GM23338 (cell line): Measurements from ENCODE around the gene COG2. TPM values are rescaled to one million over a fixed set of nuclear protein-coding genes. Genes with fewer than 3 reads are reported as not detected.

Source experiments
- ATAC-seq: fragments of 200-7000 bp; cut with Tn5 transposase; 3 replicates; pipeline ENCODE4 v1.9.1; 2020
- DNase-seq: peaks from one replicate; pipeline ENCODE4 v3.0.0-alpha.2; 2015; ENCODE audit warnings: low spot score
- H2AFZ ChIP-seq: fragments of 200-600 bp; sonication (generic); 2 replicates; pipeline ENCODE4 v1.8.0; 2016; ENCODE audit warnings: antibody characterized with exemption, mild to moderate bottlenecking, moderate library complexity
- H3F3A ChIP-seq: fragments of 200-600 bp; sonication (generic); replicated peaks from 2 replicates; pipeline ENCODE4 v1.8.0; 2017; ENCODE audit warnings: antibody characterized with exemption, mixed run types, low read depth
- H3K27ac ChIP-seq: fragments of 200-600 bp; sonication (generic); 2 replicates; pipeline ENCODE4 v1.6.1; 2016; ENCODE audit warnings: low read depth
- H3K27me3 ChIP-seq: fragments of 200-600 bp; sonication (generic); 2 replicates; pipeline ENCODE4 v1.8.0; 2016; ENCODE audit warnings: mild to moderate bottlenecking, mixed run types, moderate library complexity; ENCODE audit not compliant: insufficient read depth
- H3K36me3 ChIP-seq: fragments of 200-600 bp; sonication (generic); 2 replicates; pipeline ENCODE4 v1.8.0; 2016; ENCODE audit warnings: mild to moderate bottlenecking; ENCODE audit not compliant: insufficient read depth
- H3K4me1 ChIP-seq: fragments of 200-600 bp; sonication (generic); 2 replicates; pipeline ENCODE4 v1.8.0; 2016; ENCODE audit warnings: mild to moderate bottlenecking, moderate library complexity; ENCODE audit not compliant: insufficient read depth
- H3K4me2 ChIP-seq: fragments of 200-600 bp; sonication (generic); 2 replicates; pipeline ENCODE4 v1.7.1; 2017; ENCODE audit warnings: mixed run types
- H3K4me3 ChIP-seq: fragments of 200-600 bp; sonication (generic); 2 replicates; pipeline ENCODE4 v1.6.1; 2016; ENCODE audit warnings: mixed run types
- H3K79me2 ChIP-seq: fragments of 200-600 bp; sonication (generic); replicated peaks from 2 replicates; pipeline ENCODE4 v1.8.0; 2017; ENCODE audit warnings: mild to moderate bottlenecking; ENCODE audit not compliant: insufficient read depth
- H3K9me2 ChIP-seq: fragments of 200-600 bp; sonication (generic); 2 replicates; pipeline ENCODE4 v1.8.0; 2017; ENCODE audit not compliant: insufficient read depth
- H4K20me1 ChIP-seq: fragments of 200-600 bp; sonication (generic); replicated peaks from 2 replicates; pipeline ENCODE4 v1.8.0; 2017; ENCODE audit warnings: mild to moderate bottlenecking; ENCODE audit not compliant: insufficient read depth
- H3K27ac Mint-ChIP-seq: 2 replicates; pipeline ENCODE4 v1.8.0; 2020; ENCODE audit warnings: inconsistent platforms, mild to moderate bottlenecking, moderate library complexity, mixed read lengths
- H3K27me3 Mint-ChIP-seq: 3 replicates; pipeline ENCODE4 v1.8.0; 2022; ENCODE audit warnings: low read depth, mild to moderate bottlenecking, moderate library complexity, mixed read lengths, inconsistent platforms; ENCODE audit not compliant: insufficient read depth, poor library complexity
- H3K36me3 Mint-ChIP-seq: 3 replicates; pipeline ENCODE4 v1.8.0; 2021; ENCODE audit warnings: low read depth, mild to moderate bottlenecking, inconsistent platforms, moderate library complexity, mixed read lengths
- H3K4me1 Mint-ChIP-seq: 3 replicates; pipeline ENCODE4 v1.8.0; 2020; ENCODE audit warnings: mild to moderate bottlenecking, inconsistent platforms, mixed read lengths
- H3K4me3 Mint-ChIP-seq: 3 replicates; pipeline ENCODE4 v1.8.0; 2021; ENCODE audit warnings: moderate library complexity, mild to moderate bottlenecking, inconsistent platforms, mixed read lengths
- H3K9me3 Mint-ChIP-seq: 3 replicates; pipeline ENCODE4 v1.8.0; 2020; ENCODE audit warnings: moderate library complexity, mild to moderate bottlenecking, inconsistent platforms, mixed read lengths
- CREB1 ChIP-seq: fragments of 250-450 bp; sonication (Bioruptor Pico); IDR thresholded peaks from 2 replicates; pipeline ENCODE4 v1.5.0; 2020; ENCODE audit warnings: low read depth, mild to moderate bottlenecking, moderate library complexity
- CTCF ChIP-seq, 2 experiments: fragments of 200-600 bp in 1 of 2; sonication (generic) in 1 of 2; conservative IDR thresholded peaks; 2 replicates each; pipeline versions ENCODE4 v1.5.1 to v1.6.1; 2016 to 2017; ENCODE audit warnings: antibody characterized with exemption in 2 of 2, low read depth in 2 of 2, mild to moderate bottlenecking in 2 of 2, moderate library complexity in 1 of 2
- ETS1 ChIP-seq: IDR thresholded peaks from 2 replicates; pipeline ENCODE4 v1.6.1; 2016; ENCODE audit warnings: antibody characterized with exemption
- EZH2 ChIP-seq: fragments of 200-600 bp; sonication (generic); IDR thresholded peaks from one replicate; pipeline ENCODE4 v1.8.0; 2017; ENCODE audit warnings: antibody characterized with exemption, mild to moderate bottlenecking, low read depth; ENCODE audit not compliant: unreplicated experiment
- EZH2phosphoT487 ChIP-seq: fragments of 200-600 bp; sonication (generic); IDR thresholded peaks from one replicate; pipeline ENCODE4 v1.8.1; 2018; ENCODE audit warnings: antibody characterized with exemption; ENCODE audit not compliant: unreplicated experiment
- JUNB ChIP-seq: IDR thresholded peaks from one replicate; pipeline ENCODE4 v1.6.1; 2016; ENCODE audit warnings: antibody characterized with exemption; ENCODE audit not compliant: unreplicated experiment
- NANOG ChIP-seq: IDR thresholded peaks from 2 replicates; pipeline ENCODE4 v1.6.1; 2016; ENCODE audit warnings: antibody characterized with exemption, borderline replicate concordance
- POLR2AphosphoS5 ChIP-seq: IDR thresholded peaks from 2 replicates; pipeline ENCODE4 v1.6.1; 2016; ENCODE audit warnings: antibody characterized with exemption, low read depth
- REST ChIP-seq: IDR thresholded peaks from one replicate; pipeline ENCODE4 v1.6.1; 2018; ENCODE audit warnings: antibody characterized with exemption; ENCODE audit not compliant: unreplicated experiment
- STAT1 ChIP-seq: IDR thresholded peaks from one replicate; pipeline ENCODE4 v1.6.1; 2016; ENCODE audit warnings: antibody characterized with exemption; ENCODE audit not compliant: unreplicated experiment
- ZNF114 ChIP-seq: fragments of 250-450 bp; sonication (Bioruptor Pico); IDR thresholded peaks from 2 replicates; pipeline ENCODE4 v1.5.0; 2020; ENCODE audit warnings: mild to moderate bottlenecking, moderate library complexity
- ZNF331 ChIP-seq: fragments of 250-450 bp; sonication (Bioruptor Pico); IDR thresholded peaks from 2 replicates; pipeline ENCODE4 v1.5.0; 2020; ENCODE audit warnings: low read depth, mild to moderate bottlenecking, moderate library complexity
- ZNF462 ChIP-seq: fragments of 250-450 bp; sonication (Bioruptor Pico); IDR thresholded peaks from 2 replicates; pipeline ENCODE4 v1.5.0; 2020; ENCODE audit warnings: mild to moderate bottlenecking, moderate library complexity
- polyA plus RNA-seq: library from polyadenylated mRNA; unstranded; fragments of >200 nt; fragmentation: Nextera tagmentation; extraction: Ambion mirVana; gene quantifications from 2 replicates; pipeline ENCODE4 v1.2.1, GENCODE V29; 2016
- total RNA-seq: library from RNA; depleted of rRNA; stranded (reverse); fragments of >200 nt; shearing (Covaris generic); gene quantifications from 2 replicates; pipeline ENCODE4 v1.2.3, GENCODE V29; 2014

COG2 gene
- total and polyA plus RNA-seq, 2 experiments from 2014 or later = 35.8 to 38.5 TPM

GRCh38 chr1:230712470-230712942 lies 70.2 kb downstream of the COG2 start:
- Histone ChIP-seq H3K79me2 (no peaks in the 10 kb centered on the region), H3K27me3 (no peaks in the 10 kb centered on the region), H3K4me2 (no peak overlapping the region), H3K9me2 (no peaks in the 10 kb centered on the region), H3K36me3 (no peaks in the 10 kb centered on the region), H2AFZ (0 out of 2 replicates have a peak overlapping the region, but pooled peaks have one; percentile 56), H3F3A (no peaks in the 10 kb centered on the region), H3K4me3 (no peak overlapping the region), H3K4me1 (no peaks in the 10 kb centered on the region), H4K20me1 (no peaks in the 10 kb centered on the region), H3K27ac (no peak overlapping the region)
- Mint-ChIP-seq H3K9me3 (no peaks in the 10 kb centered on the region; the same call in 2 of the 3 replicates), H3K27me3 (peaks cover 10% of the 10 kb centered on the region), H3K4me1 (peaks cover 14% of the 10 kb centered on the region), H3K4me3 (no peak overlapping the region), H3K36me3 (no peaks in the 10 kb centered on the region), H3K27ac (no peak overlapping the region)
- DNase-seq = no peak
- no peak for ATAC-seq
- TF ChIP-seq POLR2AphosphoS5 (no peak), JUNB (no peak), ZNF331 (no peak), EZH2phosphoT487 (no peak), ZNF462 (no peak), EZH2 (no peak), REST (no peak), CREB1 (CRISPR knock-in tag) (no peak), CTCF (conservative IDR thresholded peaks at IDR 0.05; ENCODE audit: low read depth in 2 of 2) (no peak), NANOG (no peak), ETS1 (no peak), STAT1 (no peak), ZNF114 (no peak)
